Prostate gland (tissue), 2 donors: ENCODE data around the gene E2F4.
A peak's percentile ranks its signal among the peaks of the same experiment; 100 is the strongest.

Experiments used
- POLR2A ChIP-seq: fragments of 450-650 bp; IDR thresholded peaks from one replicate; pipeline ENCODE4 v1.6.1; 2016; ENCODE audit warnings: antibody characterized with exemption, mild to moderate bottlenecking
- POLR2AphosphoS5 ChIP-seq: sonication (generic); formaldehyde crosslinking; IDR thresholded peaks from one replicate; pipeline ENCODE4 v1.6.1; 2017; ENCODE audit warnings: antibody characterized with exemption
- TF ChIP-seq, protein P1 (sequence below), 4 experiments: fragments of 200-600 bp in 2 of 4; fragments of 450-650 bp in 2 of 4; sonication (generic) in 2 of 4; IDR thresholded peaks; 1 replicate in 3 of 4; 2 replicates in 1 of 4; pipeline ENCODE4 v1.5.1; 2016 to 2019; ENCODE audit warnings: antibody characterized with exemption in 4 of 4, mild to moderate bottlenecking in 2 of 4, moderate library complexity in 2 of 4

DNA sequence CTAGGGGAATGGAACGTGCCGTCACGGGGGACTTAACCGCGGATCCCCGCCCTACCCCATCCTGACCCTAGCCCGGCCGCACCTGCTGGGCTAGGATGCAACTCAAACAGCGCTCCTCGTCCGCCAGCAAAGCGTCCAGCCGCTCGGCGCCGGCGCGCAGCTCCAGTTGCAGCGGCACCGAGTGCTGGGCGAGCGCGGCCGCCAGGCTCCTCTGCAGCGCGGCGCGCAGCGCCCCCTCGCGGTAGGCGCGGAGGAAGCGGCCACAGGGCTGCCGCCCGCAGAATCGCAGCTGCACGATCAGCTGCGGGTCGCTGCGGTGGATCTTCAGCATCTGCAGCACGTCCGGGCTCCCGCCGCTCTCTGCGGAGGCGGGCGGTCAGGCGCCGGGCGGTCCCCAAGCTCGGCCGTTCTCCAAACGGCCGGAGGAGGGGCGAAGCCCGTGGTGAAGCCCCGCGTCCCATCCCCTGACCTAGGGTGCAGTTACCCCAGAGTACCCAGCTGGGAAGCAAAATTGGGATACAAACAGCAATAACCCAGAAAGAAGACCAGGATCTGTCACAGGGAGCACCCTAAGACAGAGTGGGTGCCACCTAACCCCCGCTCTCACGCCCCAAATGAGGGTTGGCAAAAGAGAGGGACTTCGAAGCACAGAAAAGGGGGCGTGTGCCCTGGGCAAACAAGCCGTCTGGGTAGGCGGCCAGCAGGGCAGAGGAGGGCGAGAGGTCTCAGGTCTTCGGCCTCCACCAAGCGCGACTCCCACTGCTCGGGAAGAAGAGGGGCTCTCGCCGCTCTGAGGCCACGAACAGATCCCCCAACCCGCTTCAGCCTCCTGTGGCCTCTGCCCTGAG is 36.4 kb upstream of the E2F4 start:
- TF ChIP-seq, protein P1, sequence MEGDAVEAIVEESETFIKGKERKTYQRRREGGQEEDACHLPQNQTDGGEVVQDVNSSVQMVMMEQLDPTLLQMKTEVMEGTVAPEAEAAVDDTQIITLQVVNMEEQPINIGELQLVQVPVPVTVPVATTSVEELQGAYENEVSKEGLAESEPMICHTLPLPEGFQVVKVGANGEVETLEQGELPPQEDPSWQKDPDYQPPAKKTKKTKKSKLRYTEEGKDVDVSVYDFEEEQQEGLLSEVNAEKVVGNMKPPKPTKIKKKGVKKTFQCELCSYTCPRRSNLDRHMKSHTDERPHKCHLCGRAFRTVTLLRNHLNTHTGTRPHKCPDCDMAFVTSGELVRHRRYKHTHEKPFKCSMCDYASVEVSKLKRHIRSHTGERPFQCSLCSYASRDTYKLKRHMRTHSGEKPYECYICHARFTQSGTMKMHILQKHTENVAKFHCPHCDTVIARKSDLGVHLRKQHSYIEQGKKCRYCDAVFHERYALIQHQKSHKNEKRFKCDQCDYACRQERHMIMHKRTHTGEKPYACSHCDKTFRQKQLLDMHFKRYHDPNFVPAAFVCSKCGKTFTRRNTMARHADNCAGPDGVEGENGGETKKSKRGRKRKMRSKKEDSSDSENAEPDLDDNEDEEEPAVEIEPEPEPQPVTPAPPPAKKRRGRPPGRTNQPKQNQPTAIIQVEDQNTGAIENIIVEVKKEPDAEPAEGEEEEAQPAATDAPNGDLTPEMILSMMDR (IDR thresholded peaks at IDR 0.05): peak; percentile 95 to 99 (median 98)
- peak; percentile 26 for TF ChIP-seq POLR2A
- peak; percentile 12 for TF ChIP-seq POLR2AphosphoS5
